Dermis blood vessel endothelial cell (primary cell): ENCODE data around the gene TRIM71. TPM values are rescaled to one million over a fixed set of nuclear protein-coding genes. Genes with fewer than 3 reads are reported as not detected.
A peak's percentile ranks its signal among the peaks of the same experiment; 100 is the strongest.
"Not testable (repeated sequence)": the region's sequence is repeated elsewhere in the genome, so short reads cannot be mapped to it uniquely, and the experiment has no call there.

ENCODE experiments used
- DNase-seq: peaks from one replicate; pipeline ENCODE4 v3.0.0; 2010
- total RNA-seq: library from RNA; depleted of rRNA; stranded (reverse); fragments of >200 nt; gene quantifications from 2 replicates; pipeline ENCODE4 v1.2.3, GENCODE V29; 2014

TRIM71 gene
- total RNA-seq, 1 donor from 2014 or later: not detected

GRCh38 chr3:32939531-32940284 is 121.9 kb downstream of the TRIM71 start:
- DNase-seq: not testable (repeated sequence)

- no peak for DNase-seq
Measured at GRCh38 chr3:32940726-32941125, 122.9 kb downstream of the TRIM71 start.

GRCh38 chr3:32945136-32945535 is 127.3 kb downstream of the TRIM71 start:
- DNase-seq: peak; percentile 17

- DNase-seq: not testable (repeated sequence)
Measured at GRCh38 chr3:32945598-32945997, 127.8 kb downstream of the TRIM71 start.

- no peak for DNase-seq
Measured at GRCh38 chr3:32946973-32947788, 129.4 kb downstream of the TRIM71 start.

Other genes with a start within 250 kb of the TRIM71 start
- gene DYNC1LI1, start 247.1 kb upstream of the TRIM71 start, total RNA-seq: 49.0 and 70.5 TPM in 2 replicates
- gene CNOT10, start 132.8 kb upstream of the TRIM71 start, total RNA-seq: 24.0 and 28.0 TPM in 2 replicates
- under 0.01 and 0.05 TPM in 2 replicates for gene CCR4, start 133.6 kb downstream of the TRIM71 start, total RNA-seq